ENCODE measurements around the gene ALDH16A1.
"Not testable (repeated sequence)": the region's sequence is repeated elsewhere in the genome, so short reads cannot be mapped to it uniquely, and the experiment has no call there.

The ALDH16A1 gene

GRCh38 chr19:49468199-49468598 is 15.2 kb downstream of the ALDH16A1 start:
- no peak for DNase-seq

- peak; percentile 76 for DNase-seq
These were observed 15.9 kb downstream of the ALDH16A1 start for GRCh38 chr19:49468746-49469447.

- DNase-seq: peak; percentile 77
These were observed 17.0 kb downstream of the ALDH16A1 start for GRCh38 chr19:49469828-49470614.

- no peak for DNase-seq
These were observed 17.6 kb downstream of the ALDH16A1 start for GRCh38 chr19:49470615-49470978.

GRCh38 chr19:49472936-49473335 is 19.9 kb downstream of the ALDH16A1 start:
- no peak for DNase-seq

- not testable (repeated sequence) for DNase-seq
These were observed 20.5 kb downstream of the ALDH16A1 start for GRCh38 chr19:49473501-49473867.

GRCh38 chr19:49473868-49474541 is 21.0 kb downstream of the ALDH16A1 start, which contains the start of gene FLT3LG:
FLT3LG (plus strand) TSS chr19:49474215; CDS start chr19:49474640, 425 bp downstream.
- DNase-seq: peak; percentile 92

GRCh38 chr19:49474542-49474924 is 21.5 kb downstream of the ALDH16A1 start:
- no peak for DNase-seq

- DNase-seq: peak; percentile 24
These were observed 22.3 kb downstream of the ALDH16A1 start for GRCh38 chr19:49475191-49475917.

GRCh38 chr19:49475995-49476880 is 23.2 kb downstream of the ALDH16A1 start:
- peak; percentile 81 for DNase-seq

GRCh38 chr19:49479975-49480628 is 27.1 kb downstream of the ALDH16A1 start:
- no peak for DNase-seq

GRCh38 chr19:49481020-49481683 is 28.1 kb downstream of the ALDH16A1 start:
- no peak for DNase-seq

- DNase-seq: no peak
These were observed 33.2 kb downstream of the ALDH16A1 start for GRCh38 chr19:49486232-49486631.

GRCh38 chr19:49486710-49487276 is 33.8 kb downstream of the ALDH16A1 start:
- no peak for DNase-seq

GRCh38 chr19:49487277-49488045 is 34.4 kb downstream of the ALDH16A1 start, which contains the start of gene RPL13A:
RPL13A (plus strand) TSS chr19:49487608; CDS start chr19:49487630, 22 bp downstream.
- DNase-seq: peak; percentile 100

- no peak for DNase-seq
These were observed 35.2 kb downstream of the ALDH16A1 start for GRCh38 chr19:49488046-49488862.

GRCh38 chr19:49488863-49489537 is 36.0 kb downstream of the ALDH16A1 start:
- peak; percentile 34 for DNase-seq

- peak; percentile 66 for DNase-seq
These were observed 36.7 kb downstream of the ALDH16A1 start for GRCh38 chr19:49489601-49490167.
